Caco-2 (cell line): ENCODE measurements around the gene ATP8B3. TPM values are rescaled to one million over a fixed set of nuclear protein-coding genes. Genes with fewer than 3 reads are reported as not detected.

Experiments
- BruUV-seq: library from RNA; stranded (reverse); fragments of 400-500 nt; replicated peaks from 2 replicates; lab custom pipeline; 2021; lab: Mats Ljungman, UMichigan
- CTCF ChIA-PET: fragments of 300-600 bp; sonication (Branson Sonifier 250); formaldehyde crosslinking; loops from one replicate; lab custom pipeline; 2022; ENCODE audit warnings: antibody characterized with exemption; lab: Charles Lee
- POLR2A ChIA-PET: fragments of 300-600 bp; sonication (Branson Sonifier 250); formaldehyde crosslinking; loops from one replicate; lab custom pipeline; 2022; ENCODE audit warnings: antibody characterized with exemption; lab: Charles Lee
- DNase-seq, 2 experiments: peaks; one replicate each; pipeline versions ENCODE4 v3.0.0 to v3.0.0-alpha.2; 2020 to 2022
- H3K27me3 ChIP-seq: replicated peaks from 2 replicates; pipeline ENCODE4 v1.6.0; 2011; ENCODE audit warnings: low read length; ENCODE audit not compliant: control insufficient read depth, insufficient read depth
- H3K36me3 ChIP-seq: 2 replicates; pipeline ENCODE4 v1.5.1; 2011; ENCODE audit warnings: low read length; ENCODE audit not compliant: control insufficient read depth, insufficient read depth
- H3K4me1 ChIP-seq: fragments of 250-450 bp; sonication (Bioruptor Pico); 2 replicates; pipeline ENCODE4 v1.5.1; 2020; ENCODE audit warnings: mild to moderate bottlenecking
- H3K4me3 ChIP-seq: 2 replicates; pipeline ENCODE4 v1.5.1; 2011; ENCODE audit warnings: low read depth, mild to moderate bottlenecking, control low read depth, low read length
- H3K9me3 ChIP-seq: fragments of 250-450 bp; sonication (Bioruptor Pico); 2 replicates; pipeline ENCODE4 v1.5.1; 2020; ENCODE audit warnings: mild to moderate bottlenecking, moderate library complexity
- H3K27ac Mint-ChIP-seq: one replicate; pipeline ENCODE4 v1.8.0; 2022; ENCODE audit warnings: mixed read lengths; ENCODE audit not compliant: unreplicated experiment
- H3K27me3 Mint-ChIP-seq: one replicate; pipeline ENCODE4 v1.8.0; 2022; ENCODE audit warnings: mixed read lengths; ENCODE audit not compliant: insufficient read depth, unreplicated experiment
- H3K36me3 Mint-ChIP-seq: one replicate; pipeline ENCODE4 v1.8.0; 2022; ENCODE audit warnings: mild to moderate bottlenecking, mixed read lengths; ENCODE audit not compliant: insufficient read depth, unreplicated experiment
- H3K4me1 Mint-ChIP-seq: one replicate; pipeline ENCODE4 v1.8.0; 2022; ENCODE audit warnings: low read depth, mixed read lengths; ENCODE audit not compliant: unreplicated experiment
- H3K4me3 Mint-ChIP-seq: one replicate; pipeline ENCODE4 v1.8.0; 2022; ENCODE audit warnings: mild to moderate bottlenecking, moderate library complexity, mixed read lengths; ENCODE audit not compliant: unreplicated experiment
- H3K9me3 Mint-ChIP-seq: one replicate; pipeline ENCODE4 v1.8.0; 2022; ENCODE audit warnings: mixed read lengths; ENCODE audit not compliant: unreplicated experiment
- intact Hi-C: fragments of 100-400 bp; cut with micrococcal nuclease; formaldehyde crosslinking; loops from one replicate; pipeline ENCODE4 v1.10.0; 2022; ENCODE audit not compliant: unreplicated experiment
- total RNA-seq: library from RNA; stranded (reverse); gene quantifications from 2 replicates; pipeline ENCODE4 v1.2.3, GENCODE V29; 2022
- TF ChIP-seq, protein P1 (sequence below), 2 experiments: fragments of 200-600 bp in 1 of 2; IDR thresholded peaks; 1 replicate in 1 of 2; 2 replicates in 1 of 2; pipeline versions ENCODE4 v1.5.1 to v1.8.0; 2011 to 2022; ENCODE audit warnings: antibody characterized with exemption in 1 of 2, control low read depth in 1 of 2, inconsistent platforms in 1 of 2, low read depth in 1 of 2, low read length in 1 of 2, mild to moderate bottlenecking in 1 of 2, moderate library complexity in 1 of 2; ENCODE audit not compliant: insufficient read depth in 1 of 2, severe bottlenecking in 1 of 2, unreplicated experiment in 1 of 2

The ATP8B3 gene
- total RNA-seq, 1 experiment from 2014 or later = 0.45 TPM

DNA sequence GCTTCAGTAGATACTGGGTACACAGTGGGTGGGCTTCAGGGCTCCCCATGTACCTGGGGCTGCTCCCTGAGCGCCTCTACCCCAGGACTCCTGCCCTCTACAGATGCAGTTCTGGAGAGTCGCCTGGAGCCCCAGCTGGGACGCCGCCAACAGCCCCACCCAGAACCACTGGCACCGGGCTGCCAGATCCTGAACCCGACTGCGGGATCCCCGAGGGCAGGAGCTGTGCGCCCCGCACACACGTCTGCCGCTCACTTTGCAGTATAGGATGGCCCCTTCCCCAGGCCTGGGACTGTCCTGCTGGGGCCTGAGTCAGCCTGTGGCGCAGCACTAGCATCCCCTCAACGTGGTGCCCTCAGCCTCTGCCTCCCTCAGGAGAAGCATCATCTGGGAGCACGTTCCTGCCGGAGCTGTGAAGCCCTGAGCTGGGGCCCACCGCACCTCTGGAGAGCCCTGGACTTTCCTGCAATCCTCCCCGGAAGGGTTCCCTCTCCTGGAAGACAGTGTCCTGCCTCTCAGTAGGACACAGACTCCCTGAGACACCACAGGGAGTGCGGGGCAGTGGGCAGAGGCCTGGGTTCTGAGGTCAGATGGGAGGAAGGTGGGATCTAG, 32.5 kb upstream of the ATP8B3 start:
- H3K4me1 ChIP-seq = peaks cover 4% of the 10 kb centered on the region; the same call in 1 of the 2 replicates
- Mint-ChIP-seq H3K4me3 (no peak overlapping the region), H3K27me3 (no peaks in the 10 kb centered on the region), H3K36me3 (peaks cover 45% of the 10 kb centered on the region), H3K9me3 (no peaks in the 10 kb centered on the region), H3K27ac (no peak overlapping the region), H3K4me1 (no peaks in the 10 kb centered on the region)
- no peak overlapping the region for H3K4me3 ChIP-seq
- CTCF ChIA-PET = interaction anchor here (0.6 kb wide), 1 partner anchor 297 kb away, joined by 5 read pairs; no protein-coding TSS in a partner anchor
- intact Hi-C loops = no loop called here
- POLR2A ChIA-PET = no interaction called here
- TF ChIP-seq, protein P1, sequence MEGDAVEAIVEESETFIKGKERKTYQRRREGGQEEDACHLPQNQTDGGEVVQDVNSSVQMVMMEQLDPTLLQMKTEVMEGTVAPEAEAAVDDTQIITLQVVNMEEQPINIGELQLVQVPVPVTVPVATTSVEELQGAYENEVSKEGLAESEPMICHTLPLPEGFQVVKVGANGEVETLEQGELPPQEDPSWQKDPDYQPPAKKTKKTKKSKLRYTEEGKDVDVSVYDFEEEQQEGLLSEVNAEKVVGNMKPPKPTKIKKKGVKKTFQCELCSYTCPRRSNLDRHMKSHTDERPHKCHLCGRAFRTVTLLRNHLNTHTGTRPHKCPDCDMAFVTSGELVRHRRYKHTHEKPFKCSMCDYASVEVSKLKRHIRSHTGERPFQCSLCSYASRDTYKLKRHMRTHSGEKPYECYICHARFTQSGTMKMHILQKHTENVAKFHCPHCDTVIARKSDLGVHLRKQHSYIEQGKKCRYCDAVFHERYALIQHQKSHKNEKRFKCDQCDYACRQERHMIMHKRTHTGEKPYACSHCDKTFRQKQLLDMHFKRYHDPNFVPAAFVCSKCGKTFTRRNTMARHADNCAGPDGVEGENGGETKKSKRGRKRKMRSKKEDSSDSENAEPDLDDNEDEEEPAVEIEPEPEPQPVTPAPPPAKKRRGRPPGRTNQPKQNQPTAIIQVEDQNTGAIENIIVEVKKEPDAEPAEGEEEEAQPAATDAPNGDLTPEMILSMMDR (IDR thresholded peaks at IDR 0.05; ENCODE audit: insufficient read depth in 1 of 2, low read depth in 1 of 2, low read length in 1 of 2, severe bottlenecking in 1 of 2, unreplicated experiment in 1 of 2) = no peak
- no peaks in the 10 kb centered on the region for H3K27me3 ChIP-seq
- H3K9me3 ChIP-seq = no peaks in the 10 kb centered on the region
- no peak for DNase-seq
- no peaks in the 10 kb centered on the region for H3K36me3 ChIP-seq
- BruUV-seq = no TSS peak

- intact Hi-C loops = no loop called here
- Mint-ChIP-seq H3K36me3 (peaks cover 46% of the 10 kb centered on the region), H3K27ac (no peak overlapping the region), H3K4me3 (no peak overlapping the region), H3K9me3 (no peaks in the 10 kb centered on the region), H3K27me3 (no peaks in the 10 kb centered on the region), H3K4me1 (no peaks in the 10 kb centered on the region)
- ChIA-PET POLR2A (no interaction called here), CTCF (interaction anchor here (0.6 kb wide), 1 partner anchor 296 kb away, joined by 5 read pairs; no protein-coding TSS in a partner anchor)
- TF ChIP-seq, protein P1 (IDR thresholded peaks at IDR 0.05; ENCODE audit: insufficient read depth in 1 of 2, low read depth in 1 of 2, low read length in 1 of 2, severe bottlenecking in 1 of 2, unreplicated experiment in 1 of 2) = no peak
- Histone ChIP-seq H3K9me3 (no peaks in the 10 kb centered on the region), H3K27me3 (no peaks in the 10 kb centered on the region), H3K36me3 (no peaks in the 10 kb centered on the region), H3K4me3 (no peak overlapping the region), H3K4me1 (peaks cover 4% of the 10 kb centered on the region; the same call in 1 of the 2 replicates)
- DNase-seq = no peak
- no TSS peak for BruUV-seq
Measured at GRCh38 chr19:1843646-1844394, 31.7 kb upstream of the ATP8B3 start.

GRCh38 chr19:1843116-1843515, 31.0 kb upstream of the ATP8B3 start:
- ChIA-PET CTCF (no interaction called here), POLR2A (no interaction called here)
- Histone ChIP-seq H3K36me3 (no peaks in the 10 kb centered on the region), H3K27me3 (no peaks in the 10 kb centered on the region), H3K4me3 (no peak overlapping the region), H3K9me3 (no peaks in the 10 kb centered on the region), H3K4me1 (peaks cover 4% of the 10 kb centered on the region; the same call in 1 of the 2 replicates)
- H3K27me3 Mint-ChIP-seq = no peaks in the 10 kb centered on the region
- intact Hi-C loops = no loop called here
- BruUV-seq = no TSS peak
- H3K36me3 Mint-ChIP-seq = peaks cover 47% of the 10 kb centered on the region
- TF ChIP-seq, protein P1 (IDR thresholded peaks at IDR 0.05; ENCODE audit: insufficient read depth in 1 of 2, low read depth in 1 of 2, low read length in 1 of 2, severe bottlenecking in 1 of 2, unreplicated experiment in 1 of 2) = no peak
- no peaks in the 10 kb centered on the region for H3K9me3 Mint-ChIP-seq
- H3K27ac Mint-ChIP-seq = no peak overlapping the region
- no peaks in the 10 kb centered on the region for H3K4me1 Mint-ChIP-seq
- DNase-seq = no peak
- H3K4me3 Mint-ChIP-seq = no peak overlapping the region
